Esophagus squamous epithelium (tissue), 5 donors: ENCODE measurements around the gene NECAB2. TPM values are rescaled to one million over a fixed set of nuclear protein-coding genes. Genes with fewer than 3 reads are reported as not detected.

Experiments used
- DNase-seq: peaks from one replicate; lab custom pipeline; 2025; lab: John Stamatoyannopoulos, UW
- H3K27ac ChIP-seq, 4 donors: fragments of 200-600 bp; sonication (generic); one replicate each; pipeline ENCODE4 v1.5.1; 2016 to 2019; ENCODE audit warnings: mild to moderate bottlenecking in 1 of 4
- H3K27me3 ChIP-seq, 4 donors: fragments of 200-600 bp; sonication (generic); 1 replicate in 3 of 4; 2 replicates in 1 of 4; pipeline versions ENCODE4 v1.5.1 to v1.6.0; 2017 to 2021; ENCODE audit warnings: antibody characterized with exemption in 1 of 4
- H3K36me3 ChIP-seq, 3 donors: fragments of 200-600 bp; sonication (generic); one replicate each; pipeline ENCODE4 v1.5.1; 2016 to 2019
- H3K4me1 ChIP-seq, 3 donors: fragments of 200-600 bp; sonication (generic); one replicate each; pipeline ENCODE4 v1.5.1; 2017 to 2019
- H3K4me3 ChIP-seq, 4 donors: fragments of 200-600 bp; sonication (generic); 1 replicate in 3 of 4; 2 replicates in 1 of 4; pipeline ENCODE4 v1.5.1; 2016 to 2019; ENCODE audit warnings: mild to moderate bottlenecking in 2 of 4, moderate library complexity in 1 of 4
- H3K9me3 ChIP-seq, 3 donors: fragments of 200-600 bp; sonication (generic); one replicate each; pipeline ENCODE4 v1.5.1; 2016 to 2019
- CTCF ChIP-seq, 6 experiments: fragments of 450-650 bp in 4 of 6; fragments of 200-600 bp in 2 of 6; sonication (generic) in 2 of 6; IDR thresholded peaks; one replicate each; pipeline ENCODE4 v1.5.1; 2016 to 2019; ENCODE audit warnings: antibody characterized with exemption in 6 of 6, mild to moderate bottlenecking in 4 of 6, moderate library complexity in 4 of 6
- POLR2A ChIP-seq, 4 donors: fragments of 450-650 bp; IDR thresholded peaks; one replicate each; pipeline ENCODE4 v1.6.1; 2017; ENCODE audit warnings: antibody characterized with exemption in 4 of 4, mild to moderate bottlenecking in 4 of 4, moderate library complexity in 3 of 4
- WGBS, 2 donors: methylation state at CpG; one replicate each; pipeline ENCODE4 v1.1.5; 2018; 5-methylcytosine and 5-hydroxymethylcytosine counted together
- intact Hi-C: fragments of 100-400 bp; cut with DNase I; formaldehyde crosslinking; loops from one replicate; pipeline ENCODE4 v1.15.0; 2022
- total RNA-seq, 4 donors: library from RNA; depleted of rRNA; stranded (reverse); fragments of >200 nt; gene quantifications; one replicate each; pipeline ENCODE4 v1.1.0, GENCODE V29; 2016
- donor health status: DM: yes; HTN: yes; CAD: no.

NECAB2 gene
- total RNA-seq, 4 donors from 2014 or later = not detected

DNA sequence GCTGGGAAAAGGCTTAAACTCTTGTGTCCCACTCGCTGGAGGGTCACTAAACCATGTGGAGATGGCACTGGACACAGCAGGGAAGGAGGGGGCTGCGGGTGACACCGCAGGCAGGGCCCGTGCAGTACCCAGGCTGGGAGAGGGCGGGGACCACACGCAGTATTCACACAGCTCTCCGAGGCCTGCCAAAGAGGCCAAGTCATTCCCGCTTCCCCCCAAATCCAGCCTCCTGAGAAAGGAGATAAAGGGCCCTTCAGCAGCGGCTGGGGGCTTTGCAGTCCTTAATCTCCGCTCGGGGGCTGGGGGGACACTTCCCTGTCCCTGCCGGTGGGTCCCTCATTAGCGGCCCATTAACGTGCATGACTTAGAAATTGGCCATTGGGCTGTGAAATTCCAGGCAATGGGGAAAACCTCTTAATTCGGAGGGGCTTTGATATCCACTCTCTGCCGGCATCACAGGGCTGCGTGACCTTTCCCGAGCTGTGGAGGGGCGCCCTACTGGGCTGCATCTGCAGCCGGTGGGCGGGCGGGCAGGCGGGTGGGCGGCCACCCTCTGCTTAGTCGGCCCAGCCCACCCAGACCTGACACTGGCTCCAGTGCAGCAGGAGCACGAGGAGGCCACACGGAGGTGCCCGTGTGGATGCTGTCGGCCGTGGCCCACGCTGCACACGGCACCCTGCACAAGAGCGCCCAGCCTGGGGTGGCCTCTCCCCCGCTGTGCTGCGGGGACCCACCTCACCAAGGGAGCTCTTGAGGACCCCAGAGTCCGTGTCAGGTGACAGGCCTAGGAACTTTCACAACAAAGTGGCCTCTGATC is 77.2 kb downstream of the NECAB2 start:
- intact Hi-C loops = no loop called here
- H3K9me3 ChIP-seq = no peaks in the 10 kb centered on the region
- no peak overlapping the region for H3K4me3 ChIP-seq
- peaks cover 0 to 54% (median 2%) of the 10 kb centered on the region in 4 donors for H3K27me3 ChIP-seq
- no peak for DNase-seq
- WGBS, 2 donors = 46 to 70% methylated on average over 2 to 13 of the region's 36 CpGs
- H3K36me3 ChIP-seq = peaks cover 8 to 33% (median 9%) of the 10 kb centered on the region in 3 donors
- peaks cover 0 to 19% (median 0%) of the 10 kb centered on the region in 3 donors for H3K4me1 ChIP-seq
- no peak overlapping the region for H3K27ac ChIP-seq
- TF ChIP-seq CTCF (IDR thresholded peaks at IDR 0.05) (no peak), POLR2A (IDR thresholded peaks at IDR 0.05) (no peak)

- peaks cover 0 to 46% (median 2%) of the 10 kb centered on the region in 4 donors for H3K27me3 ChIP-seq
- intact Hi-C loops = no loop called here
- TF ChIP-seq CTCF (IDR thresholded peaks at IDR 0.05) = no peak
- TF ChIP-seq POLR2A (IDR thresholded peaks at IDR 0.05) = no peak
- peaks cover 0 to 14% (median 0%) of the 10 kb centered on the region in 3 donors for H3K4me1 ChIP-seq
- no peak overlapping the region for H3K4me3 ChIP-seq
- no peak for DNase-seq
- 85 to 90% methylated on average over 8 to 14 of the region's 19 CpGs for WGBS, 2 donors
- no peaks in the 10 kb centered on the region for H3K9me3 ChIP-seq
- no peak overlapping the region for H3K27ac ChIP-seq
- peaks cover 8 to 38% (median 9%) of the 10 kb centered on the region in 3 donors for H3K36me3 ChIP-seq
Measured at GRCh38 chr16:84045818-84046470, 77.9 kb downstream of the NECAB2 start.

DNA sequence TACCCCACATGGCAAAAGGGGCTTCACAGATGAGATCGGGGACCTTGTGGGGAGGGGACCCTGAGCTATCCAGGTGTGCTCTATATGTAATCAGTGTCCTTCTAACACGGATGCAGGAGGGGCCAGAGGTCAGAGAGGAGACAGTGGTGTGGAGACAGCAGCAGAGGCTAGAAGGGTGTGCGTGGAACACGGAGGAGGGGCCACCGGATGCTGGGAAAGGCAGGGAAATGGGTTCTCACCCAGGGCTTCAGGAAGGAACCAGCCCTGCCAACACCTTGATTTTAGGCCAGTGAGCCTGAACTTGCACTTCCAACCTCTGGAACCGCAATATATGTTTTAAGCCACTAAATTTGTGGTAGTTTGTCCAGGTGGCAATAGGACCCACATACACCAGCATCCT is 79.2 kb downstream of the NECAB2 start:
- peaks cover 0 to 34% (median 2%) of the 10 kb centered on the region in 4 donors for H3K27me3 ChIP-seq
- intact Hi-C loops = no loop called here

DNA sequence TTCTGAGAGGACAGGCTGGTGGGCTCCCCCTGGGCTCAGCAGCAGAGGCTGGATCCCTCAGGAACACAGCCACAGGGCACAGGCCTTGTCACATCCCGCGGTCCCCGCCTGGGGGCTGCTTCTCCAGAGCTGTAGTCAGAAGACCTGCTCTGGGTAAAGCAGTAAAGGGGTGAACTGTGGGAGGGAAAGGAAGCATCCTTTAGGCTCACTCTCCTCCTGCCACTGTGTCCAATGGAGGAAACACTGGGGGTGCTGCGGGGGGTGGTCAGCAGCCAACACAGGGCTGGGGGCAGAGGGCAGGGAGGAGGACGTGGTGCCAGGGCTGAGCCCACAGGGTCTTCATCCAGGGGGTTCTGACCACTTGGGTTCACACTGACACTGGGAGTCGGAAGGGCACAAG is 79.6 kb downstream of the NECAB2 start:
- Histone ChIP-seq H3K9me3 (no peaks in the 10 kb centered on the region), H3K27ac (no peak overlapping the region), H3K27me3 (peaks cover 0 to 29% (median 2%) of the 10 kb centered on the region in 4 donors), H3K36me3 (peaks cover 8 to 52% (median 12%) of the 10 kb centered on the region in 3 donors), H3K4me1 (peaks cover 0 to 8% (median 0%) of the 10 kb centered on the region in 3 donors), H3K4me3 (no peak overlapping the region)
- DNase-seq = no peak
- WGBS, 2 donors = 80 to 89% methylated on average over 1 to 6 of the region's 6 CpGs
- intact Hi-C loops = no loop called here
- TF ChIP-seq POLR2A (IDR thresholded peaks at IDR 0.05) (no peak), CTCF (IDR thresholded peaks at IDR 0.05) (no peak)

More for the DNA sequence above, 79.2 kb downstream of the NECAB2 start:
- DNase-seq = no peak
- Histone ChIP-seq H3K36me3 (peaks cover 8 to 48% (median 10%) of the 10 kb centered on the region in 3 donors), H3K4me3 (no peak overlapping the region), H3K4me1 (peaks cover 0 to 9% (median 0%) of the 10 kb centered on the region in 3 donors), H3K27ac (no peak overlapping the region), H3K9me3 (no peaks in the 10 kb centered on the region)
- 82 to 88% methylated on average over 6 of the region's 6 CpGs for WGBS, 2 donors
- TF ChIP-seq POLR2A (IDR thresholded peaks at IDR 0.05) (no peak), CTCF (IDR thresholded peaks at IDR 0.05) (no peak)

- peak in 1 of 6 experiments; percentile 38 for TF ChIP-seq CTCF (IDR thresholded peaks at IDR 0.05)
- no peak for TF ChIP-seq POLR2A (IDR thresholded peaks at IDR 0.05)
- Histone ChIP-seq H3K27me3 (peaks cover 0 to 23% (median 1%) of the 10 kb centered on the region in 4 donors), H3K36me3 (peaks cover 8 to 59% (median 14%) of the 10 kb centered on the region in 3 donors), H3K9me3 (no peaks in the 10 kb centered on the region), H3K27ac (no peak overlapping the region), H3K4me3 (no peak overlapping the region), H3K4me1 (peaks cover 0 to 1% (median 0%) of the 10 kb centered on the region in 3 donors)
- 71% methylated on average over 7 of the region's 7 CpGs for WGBS, 2 donors
- intact Hi-C loops = no loop called here
- no peak for DNase-seq
Measured at GRCh38 chr16:84048270-84048669, 80.2 kb downstream of the NECAB2 start.
